GM06990 (cell line): ENCODE measurements around the gene UMODL1.

Experiments used
- DNase-seq: peaks from one replicate; pipeline ENCODE4 v3.0.0-alpha.2; 2011; ENCODE audit not compliant: insufficient read length; ENCODE audit errors: extremely low read depth
- H3K27me3 ChIP-seq: replicated peaks from 2 replicates; pipeline ENCODE4 v1.6.0; 2011; ENCODE audit warnings: low read length; ENCODE audit not compliant: control insufficient read depth, insufficient read depth
- H3K36me3 ChIP-seq: 2 replicates; pipeline ENCODE4 v1.5.1; 2011; ENCODE audit warnings: low read length; ENCODE audit not compliant: control insufficient read depth, insufficient read depth
- H3K4me3 ChIP-seq: replicated peaks from 2 replicates; pipeline ENCODE4 v1.5.1; 2011; ENCODE audit warnings: low read depth, mild to moderate bottlenecking, control low read depth, low read length
- TF ChIP-seq, protein P1 (sequence below): IDR thresholded peaks from 2 replicates; pipeline ENCODE4 v1.5.1; 2011; ENCODE audit warnings: low read length, control low read depth, mild to moderate bottlenecking, inconsistent platforms; ENCODE audit not compliant: insufficient read depth, poor library complexity, severe bottlenecking

UMODL1 gene

DNA sequence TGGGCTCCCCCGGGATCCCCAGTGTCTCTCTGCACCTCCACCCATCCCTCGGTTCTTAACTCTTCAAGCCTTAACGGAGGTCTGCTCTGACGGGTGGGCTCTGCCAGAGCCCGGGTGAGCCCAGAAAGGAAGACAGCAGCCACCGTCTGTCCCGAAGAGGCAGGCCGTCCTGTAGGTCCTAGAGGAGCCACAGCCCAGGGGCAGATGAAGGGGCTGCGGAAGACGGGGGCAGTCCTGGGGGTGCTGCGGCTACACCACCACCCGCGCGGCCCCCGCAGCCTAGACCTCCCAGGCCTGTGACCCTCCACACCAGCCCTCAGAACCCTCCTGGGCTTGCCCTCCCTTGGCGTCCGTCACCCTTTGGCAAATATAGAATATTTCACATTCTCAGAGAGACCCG lies 71.0 kb downstream of the UMODL1 start:
- Histone ChIP-seq H3K4me3 (no peak overlapping the region), H3K36me3 (no peaks in the 10 kb centered on the region), H3K27me3 (peaks cover 1% of the 10 kb centered on the region; the same call in 1 of the 2 replicates)
- TF ChIP-seq, protein P1, sequence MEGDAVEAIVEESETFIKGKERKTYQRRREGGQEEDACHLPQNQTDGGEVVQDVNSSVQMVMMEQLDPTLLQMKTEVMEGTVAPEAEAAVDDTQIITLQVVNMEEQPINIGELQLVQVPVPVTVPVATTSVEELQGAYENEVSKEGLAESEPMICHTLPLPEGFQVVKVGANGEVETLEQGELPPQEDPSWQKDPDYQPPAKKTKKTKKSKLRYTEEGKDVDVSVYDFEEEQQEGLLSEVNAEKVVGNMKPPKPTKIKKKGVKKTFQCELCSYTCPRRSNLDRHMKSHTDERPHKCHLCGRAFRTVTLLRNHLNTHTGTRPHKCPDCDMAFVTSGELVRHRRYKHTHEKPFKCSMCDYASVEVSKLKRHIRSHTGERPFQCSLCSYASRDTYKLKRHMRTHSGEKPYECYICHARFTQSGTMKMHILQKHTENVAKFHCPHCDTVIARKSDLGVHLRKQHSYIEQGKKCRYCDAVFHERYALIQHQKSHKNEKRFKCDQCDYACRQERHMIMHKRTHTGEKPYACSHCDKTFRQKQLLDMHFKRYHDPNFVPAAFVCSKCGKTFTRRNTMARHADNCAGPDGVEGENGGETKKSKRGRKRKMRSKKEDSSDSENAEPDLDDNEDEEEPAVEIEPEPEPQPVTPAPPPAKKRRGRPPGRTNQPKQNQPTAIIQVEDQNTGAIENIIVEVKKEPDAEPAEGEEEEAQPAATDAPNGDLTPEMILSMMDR, result no peak
- no peak for DNase-seq

DNA sequence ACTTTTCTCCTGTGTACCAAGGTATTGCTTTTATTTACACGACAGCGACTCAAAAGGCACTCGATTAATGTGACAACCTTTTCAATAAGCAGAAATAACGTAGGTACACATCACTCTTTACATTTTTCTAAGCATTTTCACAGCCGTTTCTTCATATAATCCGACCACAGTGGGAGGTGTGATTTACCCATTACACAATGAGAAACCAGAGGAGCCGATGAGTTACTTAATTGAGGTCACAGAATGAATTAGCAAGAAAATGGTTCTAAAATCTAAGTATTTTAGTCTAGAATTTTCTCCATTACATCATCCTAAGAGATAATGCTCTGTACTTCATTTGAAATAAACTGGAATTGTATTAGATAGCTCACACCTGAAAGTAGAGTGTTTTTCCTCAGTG lies 71.5 kb downstream of the UMODL1 start:
- peaks cover 1% of the 10 kb centered on the region; the same call in 1 of the 2 replicates for H3K27me3 ChIP-seq
- TF ChIP-seq, protein P1, result no peak
- no peak for DNase-seq
- no peak overlapping the region for H3K4me3 ChIP-seq
- no peaks in the 10 kb centered on the region for H3K36me3 ChIP-seq

DNA sequence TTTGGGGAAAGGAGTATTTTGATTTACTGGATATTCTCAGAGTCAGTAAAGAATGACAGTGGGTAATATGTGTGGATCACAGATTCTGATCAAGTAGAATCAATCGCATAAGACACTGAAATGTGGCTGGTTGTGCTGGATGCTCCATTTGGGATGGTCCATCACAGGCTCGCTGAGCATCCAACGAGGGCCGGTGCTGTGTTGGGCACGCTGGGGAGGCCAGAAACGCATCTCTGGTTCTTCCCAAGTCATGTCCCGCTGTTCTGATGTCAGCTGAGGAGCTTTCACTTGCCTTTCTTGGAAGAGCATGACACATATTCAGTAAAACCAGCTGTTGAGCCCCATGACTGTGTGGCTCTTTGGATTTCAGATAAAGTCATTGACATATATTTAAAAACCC lies 72.0 kb downstream of the UMODL1 start:
- H3K4me3 ChIP-seq, result no peak overlapping the region
- DNase-seq, result no peak
- peaks cover 1% of the 10 kb centered on the region; the same call in 1 of the 2 replicates for H3K27me3 ChIP-seq
- H3K36me3 ChIP-seq, result no peaks in the 10 kb centered on the region
- TF ChIP-seq, protein P1, result no peak

DNA sequence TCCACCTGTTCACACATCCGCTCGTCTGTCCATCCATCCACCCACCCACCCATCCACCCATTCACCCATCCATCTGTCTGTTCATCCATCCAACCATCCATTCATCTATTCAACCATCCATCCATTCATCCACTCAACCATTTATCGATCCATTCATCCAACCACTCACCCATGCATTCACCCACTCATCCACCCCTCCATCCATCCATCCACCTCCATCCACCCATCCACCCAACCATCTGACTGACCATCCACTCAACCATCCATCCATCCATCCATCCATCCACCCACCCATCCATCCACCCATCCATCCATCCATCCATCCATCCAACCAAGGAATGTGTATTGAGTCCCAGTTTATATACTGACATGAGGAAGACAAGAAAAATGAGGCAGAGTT lies 73.1 kb downstream of the UMODL1 start:
- peaks cover 1% of the 10 kb centered on the region; the same call in 1 of the 2 replicates for H3K27me3 ChIP-seq
- H3K4me3 ChIP-seq, result no peak overlapping the region
- no peaks in the 10 kb centered on the region for H3K36me3 ChIP-seq
- TF ChIP-seq, protein P1, result no peak
- no peak for DNase-seq

DNA sequence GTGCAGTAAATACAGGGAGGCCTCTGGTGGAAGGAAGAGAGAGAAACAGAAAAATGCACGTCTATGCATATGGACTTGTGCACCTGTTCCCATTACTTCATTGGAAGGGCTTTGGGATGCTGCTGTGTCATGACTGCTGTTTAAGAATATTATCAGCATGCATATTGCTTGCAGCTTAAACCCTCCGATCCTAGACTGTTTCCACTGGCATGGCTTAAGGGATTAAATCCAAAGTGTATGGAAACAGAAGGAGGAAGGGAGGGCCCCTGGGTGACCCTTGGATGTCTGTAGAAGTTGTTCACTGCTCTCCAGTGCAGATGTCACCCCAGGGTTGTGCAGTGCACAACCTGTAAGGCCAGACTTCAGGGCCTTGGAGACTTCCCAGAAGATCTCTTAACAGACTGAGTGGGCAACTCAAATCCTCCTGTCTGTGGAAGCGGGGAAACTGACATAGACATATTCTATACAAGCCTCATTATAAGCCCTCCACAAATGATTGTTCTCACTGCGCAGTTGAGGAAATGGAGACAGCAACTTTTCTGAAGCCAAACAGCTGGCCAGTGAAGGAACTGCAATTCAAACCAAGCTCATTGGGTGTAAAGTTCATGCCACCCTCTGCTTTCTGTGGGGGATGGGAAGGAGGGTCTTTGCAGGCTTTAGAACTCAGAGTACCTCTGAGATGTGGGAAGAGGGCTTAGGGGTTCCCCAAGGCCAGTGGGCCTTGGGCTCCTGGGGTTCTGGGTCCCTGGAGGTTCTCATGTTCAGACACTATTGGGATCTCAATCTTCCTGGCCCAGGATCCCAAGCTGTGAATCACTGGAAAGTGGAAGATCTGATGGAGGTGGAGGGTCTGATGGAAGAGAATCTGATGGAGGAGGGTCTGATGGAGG lies 73.8 kb downstream of the UMODL1 start:
- no peak for DNase-seq
- no peak overlapping the region for H3K4me3 ChIP-seq
- TF ChIP-seq, protein P1, result no peak
- peaks cover 3% of the 10 kb centered on the region for H3K27me3 ChIP-seq
- H3K36me3 ChIP-seq, result no peaks in the 10 kb centered on the region
